Measurements from ENCODE around the gene RAB39B.

Gene RAB39B

DNA sequence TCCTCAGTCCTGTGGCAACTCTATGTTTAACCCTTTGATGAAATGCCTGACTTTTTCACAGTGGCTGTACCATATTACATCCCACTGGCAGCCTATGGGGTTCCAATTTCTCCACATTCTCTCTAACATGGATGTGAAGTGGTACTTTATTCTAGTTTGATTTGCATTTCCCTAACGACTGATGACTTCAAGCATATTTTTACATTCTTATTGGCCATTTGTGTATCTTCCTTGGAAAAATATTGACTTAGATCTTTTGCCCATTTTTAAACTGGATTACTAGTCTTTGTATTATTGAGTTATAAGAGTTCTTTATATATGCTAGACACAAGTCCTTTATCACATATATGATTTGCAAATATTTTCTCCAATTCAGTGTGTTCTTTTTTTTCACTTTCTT, 2.1 kb upstream of the RAB39B start:
- H3K9me3 ChIP-seq, result no peaks in the 10 kb centered on the region
- no peak overlapping the region for H3K4me3 ChIP-seq (ENCODE audit: low read depth in 1 of 2, low read length in 1 of 2)
- H3K36me3 ChIP-seq, result no peaks in the 10 kb centered on the region
- H3K27me3 ChIP-seq, result no peaks in the 10 kb centered on the region
- peaks cover 10 to 14% of the 10 kb centered on the region in 2 experiments for H3K4me1 ChIP-seq (ENCODE audit: control insufficient read depth in 1 of 2, insufficient read depth in 1 of 2, low read depth in 1 of 2, low read length in 1 of 2)
- H3K27ac ChIP-seq, result no peak overlapping the region
- TF ChIP-seq, protein P1, sequence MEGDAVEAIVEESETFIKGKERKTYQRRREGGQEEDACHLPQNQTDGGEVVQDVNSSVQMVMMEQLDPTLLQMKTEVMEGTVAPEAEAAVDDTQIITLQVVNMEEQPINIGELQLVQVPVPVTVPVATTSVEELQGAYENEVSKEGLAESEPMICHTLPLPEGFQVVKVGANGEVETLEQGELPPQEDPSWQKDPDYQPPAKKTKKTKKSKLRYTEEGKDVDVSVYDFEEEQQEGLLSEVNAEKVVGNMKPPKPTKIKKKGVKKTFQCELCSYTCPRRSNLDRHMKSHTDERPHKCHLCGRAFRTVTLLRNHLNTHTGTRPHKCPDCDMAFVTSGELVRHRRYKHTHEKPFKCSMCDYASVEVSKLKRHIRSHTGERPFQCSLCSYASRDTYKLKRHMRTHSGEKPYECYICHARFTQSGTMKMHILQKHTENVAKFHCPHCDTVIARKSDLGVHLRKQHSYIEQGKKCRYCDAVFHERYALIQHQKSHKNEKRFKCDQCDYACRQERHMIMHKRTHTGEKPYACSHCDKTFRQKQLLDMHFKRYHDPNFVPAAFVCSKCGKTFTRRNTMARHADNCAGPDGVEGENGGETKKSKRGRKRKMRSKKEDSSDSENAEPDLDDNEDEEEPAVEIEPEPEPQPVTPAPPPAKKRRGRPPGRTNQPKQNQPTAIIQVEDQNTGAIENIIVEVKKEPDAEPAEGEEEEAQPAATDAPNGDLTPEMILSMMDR (IDR thresholded peaks at IDR 0.05), result no peak

DNA sequence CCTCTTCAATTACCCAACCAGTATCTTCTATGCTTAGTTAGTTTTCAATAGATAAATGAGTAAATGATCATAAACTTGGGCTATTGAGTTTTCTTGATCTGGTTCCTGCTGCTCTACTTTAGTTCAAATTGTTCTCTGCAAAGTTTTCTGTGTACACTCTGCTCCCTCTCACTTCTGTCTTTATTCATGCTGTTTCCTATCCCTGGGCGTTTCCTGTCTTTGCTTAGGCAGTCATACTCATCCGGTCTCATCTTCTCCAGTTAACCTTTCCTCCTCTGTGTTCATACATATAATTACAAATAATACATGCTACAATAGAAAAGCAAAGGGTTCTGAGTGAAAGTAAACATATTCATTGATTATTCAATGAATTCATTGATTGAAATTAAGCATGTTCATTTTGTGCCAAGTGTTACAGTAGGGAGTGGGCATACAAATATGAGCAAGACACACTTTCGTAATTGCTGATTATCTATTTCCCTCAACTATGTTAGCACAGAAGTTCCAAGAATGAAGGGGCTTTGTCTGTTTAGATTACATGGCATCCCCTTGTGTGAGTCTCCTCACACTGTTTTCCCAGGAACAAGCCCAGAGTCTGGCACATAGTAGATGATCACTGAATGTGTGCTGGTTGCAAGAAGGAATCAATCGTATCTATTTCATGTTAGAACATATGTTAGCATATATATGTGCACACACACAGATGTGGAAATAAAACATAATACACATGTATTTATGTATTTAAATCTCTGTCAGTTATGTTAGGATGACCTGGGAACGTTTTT, 1.1 kb downstream of the RAB39B start:
- peaks cover 10 to 14% of the 10 kb centered on the region in 2 experiments for H3K4me1 ChIP-seq (ENCODE audit: control insufficient read depth in 1 of 2, insufficient read depth in 1 of 2, low read depth in 1 of 2, low read length in 1 of 2)
- TF ChIP-seq, protein P1 (IDR thresholded peaks at IDR 0.05), result no peak
- H3K27ac ChIP-seq, result peak overlapping the region; percentile 70
- H3K9me3 ChIP-seq, result no peaks in the 10 kb centered on the region
- H3K27me3 ChIP-seq, result no peaks in the 10 kb centered on the region
- H3K4me3 ChIP-seq (ENCODE audit: low read depth in 1 of 2, low read length in 1 of 2), result peak overlapping the region; percentile 51 to 65
- no peaks in the 10 kb centered on the region for H3K36me3 ChIP-seq

DNA sequence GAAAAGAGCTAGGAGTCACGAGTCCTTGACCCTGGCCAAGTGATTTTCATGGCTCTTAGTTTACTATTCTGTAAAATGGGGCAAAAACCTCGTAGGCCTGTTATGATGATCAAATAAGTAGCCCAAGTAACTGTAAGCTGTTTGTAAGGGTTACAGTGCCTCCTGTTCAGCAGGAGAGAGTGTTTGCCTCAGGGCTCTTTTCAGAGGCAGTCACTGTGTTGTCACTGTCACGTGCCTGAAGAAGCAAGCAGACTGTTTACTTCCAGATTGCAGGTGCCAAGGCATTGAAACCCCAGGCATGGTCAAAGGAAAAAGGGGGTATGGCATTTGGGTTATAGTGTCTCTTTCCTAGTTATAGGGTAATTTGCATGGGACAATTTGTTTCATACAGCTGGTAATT, 4.5 kb downstream of the RAB39B start:
- no peak overlapping the region for H3K27ac ChIP-seq

DNA sequence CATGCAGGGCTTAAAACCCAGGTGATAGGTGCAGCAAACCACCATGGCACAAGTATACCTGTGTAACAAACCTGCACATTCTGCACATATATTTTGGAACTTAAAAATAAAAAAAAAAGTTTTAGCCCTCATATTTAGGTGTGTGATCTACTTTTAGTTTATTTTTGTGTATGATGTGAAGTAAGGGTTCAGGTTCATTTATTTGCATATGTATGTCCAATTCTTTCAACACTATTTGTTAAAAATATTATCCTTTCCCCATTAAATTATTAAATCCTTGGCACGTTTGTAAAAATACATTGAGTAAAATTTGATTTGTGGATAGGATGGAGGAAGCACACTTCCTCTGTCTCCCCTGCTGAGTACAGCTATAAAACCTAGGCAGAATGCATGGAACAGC, 12.9 kb downstream of the RAB39B start:
- Histone ChIP-seq H3K9me3 (no peaks in the 10 kb centered on the region), H3K4me3 (ENCODE audit: low read depth in 1 of 2, low read length in 1 of 2) (no peak overlapping the region), H3K27me3 (no peaks in the 10 kb centered on the region), H3K4me1 (ENCODE audit: control insufficient read depth in 1 of 2, insufficient read depth in 1 of 2, low read depth in 1 of 2, low read length in 1 of 2) (no peaks in the 10 kb centered on the region), H3K36me3 (no peaks in the 10 kb centered on the region), H3K27ac (no peak overlapping the region)
- TF ChIP-seq, protein P1 (IDR thresholded peaks at IDR 0.05), result no peak

More for the DNA sequence above, 4.5 kb downstream of the RAB39B start:
- H3K36me3 ChIP-seq, result no peaks in the 10 kb centered on the region
- TF ChIP-seq, protein P1 (IDR thresholded peaks at IDR 0.05), result no peak
- H3K27me3 ChIP-seq, result no peaks in the 10 kb centered on the region
- H3K9me3 ChIP-seq, result no peaks in the 10 kb centered on the region
- H3K4me1 ChIP-seq (ENCODE audit: control insufficient read depth in 1 of 2, insufficient read depth in 1 of 2, low read depth in 1 of 2, low read length in 1 of 2), result peaks cover 10 to 14% of the 10 kb centered on the region in 2 experiments
- no peak overlapping the region for H3K4me3 ChIP-seq (ENCODE audit: low read depth in 1 of 2, low read length in 1 of 2)

DNA sequence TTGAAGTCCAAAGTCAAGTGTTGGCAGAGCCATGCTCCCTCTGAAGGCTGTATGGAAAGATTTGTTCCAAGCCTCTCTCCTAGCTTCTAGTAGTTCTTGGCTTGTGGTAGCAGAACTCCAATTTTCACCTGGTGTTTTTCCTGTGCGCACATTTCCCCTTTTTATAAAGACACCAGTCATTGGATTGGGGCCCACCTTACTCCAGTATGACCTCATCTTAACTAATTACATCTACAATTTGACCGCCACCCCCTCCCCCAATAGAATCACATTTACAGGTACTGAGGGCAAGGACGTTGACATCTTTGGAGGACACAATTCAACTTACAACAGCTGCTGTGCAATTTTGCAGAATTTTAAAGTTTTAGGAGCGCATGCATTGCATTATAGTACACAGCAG, 16.8 kb downstream of the RAB39B start:
- Histone ChIP-seq H3K9me3 (no peaks in the 10 kb centered on the region), H3K4me1 (ENCODE audit: control insufficient read depth in 1 of 2, insufficient read depth in 1 of 2, low read depth in 1 of 2, low read length in 1 of 2) (peaks cover 13 to 15% of the 10 kb centered on the region in 2 experiments), H3K4me3 (ENCODE audit: low read depth in 1 of 2, low read length in 1 of 2) (no peak overlapping the region), H3K27me3 (no peaks in the 10 kb centered on the region), H3K27ac (no peak overlapping the region), H3K36me3 (no peaks in the 10 kb centered on the region)
- TF ChIP-seq, protein P1 (IDR thresholded peaks at IDR 0.05), result no peak
